WTC11 (cell line): Measurements from ENCODE around the gene ETV1. TPM values are rescaled to one million over a fixed set of nuclear protein-coding genes. Genes with fewer than 3 reads are reported as not detected.
A peak's percentile ranks its signal among the peaks of the same experiment; 100 is the strongest.

ENCODE experiments used
- ATAC-seq: fragments of 200-7000 bp; cut with Tn5 transposase; 2 replicates; pipeline ENCODE4 v1.10.0; 2021; ENCODE audit warnings: mild to moderate bottlenecking, moderate library complexity
- CTCF ChIA-PET: fragments of 300-600 bp; sonication (Branson Sonifier 250); formaldehyde crosslinking; loops from one replicate; lab custom pipeline; 2021; ENCODE audit warnings: antibody characterized with exemption; lab: Charles Lee
- POLR2A ChIA-PET: fragments of 350-600 bp; sonication (Branson Sonifier 250); formaldehyde crosslinking; loops from one replicate; lab custom pipeline; 2021; ENCODE audit warnings: antibody characterized with exemption; lab: Charles Lee
- DNase-seq: peaks from one replicate; pipeline ENCODE4 v3.0.0; 2021; ENCODE audit warnings: low spot score
- H3K27ac Mint-ChIP-seq: 2 replicates; pipeline ENCODE4 v1.8.0; 2021; ENCODE audit warnings: mixed read lengths
- H3K27me3 Mint-ChIP-seq: 2 replicates; pipeline ENCODE4 v1.8.0; 2021; ENCODE audit warnings: low read depth, mild to moderate bottlenecking, moderate library complexity, mixed read lengths
- H3K36me3 Mint-ChIP-seq: 2 replicates; pipeline ENCODE4 v1.8.0; 2021; ENCODE audit warnings: mixed read lengths
- H3K4me1 Mint-ChIP-seq: 2 replicates; pipeline ENCODE4 v1.8.0; 2022; ENCODE audit warnings: mixed read lengths
- H3K4me3 Mint-ChIP-seq: 2 replicates; pipeline ENCODE4 v1.8.0; 2021; ENCODE audit warnings: mild to moderate bottlenecking, moderate library complexity, mixed read lengths
- H3K9me3 Mint-ChIP-seq: 2 replicates; pipeline ENCODE4 v1.8.0; 2021; ENCODE audit warnings: mixed read lengths
- CDX4 ChIP-seq: fragments of 250-450 bp; sonication (Bioruptor Pico); IDR thresholded peaks from 2 replicates; pipeline ENCODE4 v1.9.0; 2021; ENCODE audit warnings: moderate library complexity, mild to moderate bottlenecking, inconsistent platforms, borderline replicate concordance
- E2F4 ChIP-seq: sonication (generic); formaldehyde crosslinking; IDR thresholded peaks from 2 replicates; pipeline ENCODE4 v1.8.1; 2022; ENCODE audit warnings: low read depth, mild to moderate bottlenecking, moderate library complexity, missing genetic modification reagents, borderline replicate concordance
- E2F5 ChIP-seq: sonication (generic); formaldehyde crosslinking; IDR thresholded peaks from 2 replicates; pipeline ENCODE4 v1.8.1; 2022; ENCODE audit warnings: mild to moderate bottlenecking, moderate library complexity, missing genetic modification reagents
- ELF4 ChIP-seq: sonication (generic); formaldehyde crosslinking; IDR thresholded peaks from 2 replicates; pipeline ENCODE4 v1.8.1; 2022; ENCODE audit warnings: low read depth, mild to moderate bottlenecking, moderate library complexity, missing genetic modification reagents
- ESRRA ChIP-seq: sonication (generic); formaldehyde crosslinking; IDR thresholded peaks from 2 replicates; pipeline ENCODE4 v1.8.1; 2022; ENCODE audit warnings: mild to moderate bottlenecking, missing genetic modification reagents, borderline replicate concordance
- NFE2L1 ChIP-seq: sonication (generic); formaldehyde crosslinking; IDR thresholded peaks from 2 replicates; pipeline ENCODE4 v1.8.1; 2023; ENCODE audit warnings: missing genetic modification reagents
- OVOL2 ChIP-seq: fragments of 250-450 bp; sonication (Bioruptor Pico); IDR thresholded peaks from 2 replicates; pipeline ENCODE4 v1.9.0; 2021; ENCODE audit warnings: mild to moderate bottlenecking, borderline replicate concordance
- SOX15 ChIP-seq: fragments of 250-450 bp; sonication (Bioruptor Pico); IDR thresholded peaks from 2 replicates; pipeline ENCODE4 v1.9.0; 2021; ENCODE audit warnings: mild to moderate bottlenecking
- ZBTB21 ChIP-seq: sonication (generic); formaldehyde crosslinking; IDR thresholded peaks from 2 replicates; pipeline ENCODE4 v1.8.1; 2023; ENCODE audit warnings: mild to moderate bottlenecking, missing genetic modification reagents, borderline replicate concordance
- ZNF281 ChIP-seq: sonication (generic); formaldehyde crosslinking; IDR thresholded peaks from 2 replicates; pipeline ENCODE4 v1.8.0; 2023; ENCODE audit warnings: mild to moderate bottlenecking, missing genetic modification reagents
- ZNF423 ChIP-seq: fragments of 250-450 bp; sonication (Bioruptor Pico); IDR thresholded peaks from 2 replicates; pipeline ENCODE4 v2.1.2; 2022; ENCODE audit warnings: mild to moderate bottlenecking, moderate library complexity
- total RNA-seq: library from RNA; stranded (reverse); gene quantifications from 3 replicates; pipeline ENCODE4 v1.2.3, GENCODE V29; 2021
- TF ChIP-seq, protein P1 (sequence below): sonication (generic); formaldehyde crosslinking; IDR thresholded peaks from 2 replicates; pipeline ENCODE4 v1.8.1; 2023; ENCODE audit warnings: mild to moderate bottlenecking, missing genetic modification reagents, moderate library complexity
- TF ChIP-seq, protein P2 (sequence below): sonication (generic); formaldehyde crosslinking; IDR thresholded peaks from 2 replicates; pipeline ENCODE4 v1.8.1; 2022; ENCODE audit warnings: missing genetic modification reagents, borderline replicate concordance
- TF ChIP-seq, protein P3 (sequence below): fragments of 250-450 bp; sonication (Bioruptor Pico); IDR thresholded peaks from 2 replicates; pipeline ENCODE4 v2.1.2; 2022; ENCODE audit warnings: mild to moderate bottlenecking, moderate library complexity

Gene ETV1
- total RNA-seq, 1 experiment from 2014 or later: 76.6 TPM

DNA sequence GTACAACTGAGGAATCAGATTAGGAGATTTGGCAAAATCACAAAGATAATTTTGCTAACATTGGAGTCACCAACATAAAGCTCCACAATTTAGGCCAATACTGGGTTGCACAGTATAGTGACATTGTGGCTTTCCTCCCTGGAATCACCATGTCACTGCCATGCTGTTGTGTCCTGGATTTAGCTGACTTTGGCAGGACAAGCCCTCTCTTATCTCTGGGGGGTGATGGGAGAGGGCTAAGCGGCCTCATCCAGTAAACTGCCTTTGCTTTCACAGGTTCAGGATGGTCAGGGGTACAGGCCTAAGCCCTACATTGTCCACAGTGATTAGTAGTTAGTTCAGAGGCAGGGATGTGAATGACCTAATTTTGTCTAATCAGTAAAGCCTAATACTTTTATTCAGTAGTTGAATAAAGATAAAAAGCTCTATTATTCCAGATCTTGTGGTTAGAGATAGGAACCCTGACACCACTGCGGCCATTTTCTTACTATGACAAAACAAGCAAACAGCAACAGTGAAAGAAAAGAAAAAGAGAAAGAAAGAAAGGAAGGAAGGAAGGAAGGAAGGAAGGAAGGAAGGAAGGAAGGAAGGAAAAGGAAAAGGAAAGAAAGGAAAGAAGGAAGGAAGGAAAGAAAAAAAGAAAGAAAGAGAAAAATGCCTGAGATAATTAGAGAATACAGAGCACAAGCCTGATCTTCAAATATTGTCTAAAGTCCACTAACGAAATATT lies 140.1 kb downstream of the ETV1 start:
- no peaks in the 10 kb centered on the region for H3K9me3 Mint-ChIP-seq
- TF ChIP-seq ESRRA (CRISPR knock-in tag) (no peak), E2F5 (CRISPR knock-in tag) (no peak), ZNF423 (CRISPR knock-in tag) (no peak), ELF4 (CRISPR knock-in tag) (no peak)
- TF ChIP-seq, protein P1, sequence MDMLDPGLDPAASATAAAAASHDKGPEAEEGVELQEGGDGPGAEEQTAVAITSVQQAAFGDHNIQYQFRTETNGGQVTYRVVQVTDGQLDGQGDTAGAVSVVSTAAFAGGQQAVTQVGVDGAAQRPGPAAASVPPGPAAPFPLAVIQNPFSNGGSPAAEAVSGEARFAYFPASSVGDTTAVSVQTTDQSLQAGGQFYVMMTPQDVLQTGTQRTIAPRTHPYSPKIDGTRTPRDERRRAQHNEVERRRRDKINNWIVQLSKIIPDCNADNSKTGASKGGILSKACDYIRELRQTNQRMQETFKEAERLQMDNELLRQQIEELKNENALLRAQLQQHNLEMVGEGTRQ (CRISPR knock-in tag): no peak
- TF ChIP-seq, protein P2, sequence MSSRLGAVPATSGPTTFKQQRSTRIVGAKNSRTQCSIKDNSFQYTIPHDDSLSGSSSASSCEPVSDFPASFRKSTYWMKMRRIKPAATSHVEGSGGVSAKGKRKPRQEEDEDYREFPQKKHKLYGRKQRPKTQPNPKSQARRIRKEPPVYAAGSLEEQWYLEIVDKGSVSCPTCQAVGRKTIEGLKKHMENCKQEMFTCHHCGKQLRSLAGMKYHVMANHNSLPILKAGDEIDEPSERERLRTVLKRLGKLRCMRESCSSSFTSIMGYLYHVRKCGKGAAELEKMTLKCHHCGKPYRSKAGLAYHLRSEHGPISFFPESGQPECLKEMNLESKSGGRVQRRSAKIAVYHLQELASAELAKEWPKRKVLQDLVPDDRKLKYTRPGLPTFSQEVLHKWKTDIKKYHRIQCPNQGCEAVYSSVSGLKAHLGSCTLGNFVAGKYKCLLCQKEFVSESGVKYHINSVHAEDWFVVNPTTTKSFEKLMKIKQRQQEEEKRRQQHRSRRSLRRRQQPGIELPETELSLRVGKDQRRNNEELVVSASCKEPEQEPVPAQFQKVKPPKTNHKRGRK: 0 out of 2 replicates have a peak, but pooled peaks have one; percentile 45
- TF ChIP-seq, protein P3, sequence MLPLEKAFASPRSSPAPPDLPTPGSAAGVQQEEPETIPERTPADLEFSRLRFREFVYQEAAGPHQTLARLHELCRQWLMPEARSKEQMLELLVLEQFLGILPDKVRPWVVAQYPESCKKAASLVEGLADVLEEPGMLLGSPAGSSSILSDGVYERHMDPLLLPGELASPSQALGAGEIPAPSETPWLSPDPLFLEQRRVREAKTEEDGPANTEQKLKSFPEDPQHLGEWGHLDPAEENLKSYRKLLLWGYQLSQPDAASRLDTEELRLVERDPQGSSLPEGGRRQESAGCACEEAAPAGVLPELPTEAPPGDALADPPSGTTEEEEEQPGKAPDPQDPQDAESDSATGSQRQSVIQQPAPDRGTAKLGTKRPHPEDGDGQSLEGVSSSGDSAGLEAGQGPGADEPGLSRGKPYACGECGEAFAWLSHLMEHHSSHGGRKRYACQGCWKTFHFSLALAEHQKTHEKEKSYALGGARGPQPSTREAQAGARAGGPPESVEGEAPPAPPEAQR (CRISPR knock-in tag): no peak
- TF ChIP-seq, all 79 proteins: peak for 1
- Mint-ChIP-seq H3K27ac (no peak overlapping the region), H3K36me3 (no peaks in the 10 kb centered on the region), H3K27me3 (no peaks in the 10 kb centered on the region), H3K4me1 (peaks cover 24% of the 10 kb centered on the region), H3K4me3 (no peak overlapping the region)
- CTCF ChIA-PET: interaction anchor here (1.4 kb wide), 1 partner anchor 107 kb away, joined by 3 read pairs; no protein-coding TSS in a partner anchor
- DNase-seq: no peak
- peak; percentile 33; the same call in 1 of the 2 replicates for ATAC-seq
- POLR2A ChIA-PET: interaction anchor here (0.7 kb wide), 1 partner anchor 578 kb away, joined by 3 read pairs; no protein-coding TSS in a partner anchor

- CTCF ChIA-PET: no interaction called here
- Mint-ChIP-seq H3K9me3 (no peaks in the 10 kb centered on the region), H3K27ac (no peak overlapping the region), H3K36me3 (no peaks in the 10 kb centered on the region), H3K4me1 (peaks cover 24% of the 10 kb centered on the region), H3K27me3 (no peaks in the 10 kb centered on the region), H3K4me3 (no peak overlapping the region)
- no peak for TF ChIP-seq ZNF281 (CRISPR knock-in tag)
- TF ChIP-seq E2F4: no peak
- TF ChIP-seq NFE2L1 (CRISPR knock-in tag): no peak
- TF ChIP-seq OVOL2 (CRISPR knock-in tag): no peak
- TF ChIP-seq ZBTB21 (CRISPR knock-in tag): no peak
- TF ChIP-seq CDX4: no peak
- TF ChIP-seq SOX15 (CRISPR knock-in tag): no peak
- ATAC-seq (no peak), DNase-seq (no peak)
- POLR2A ChIA-PET: interaction anchor here (0.7 kb wide), 1 partner anchor 578 kb away, joined by 3 read pairs; no protein-coding TSS in a partner anchor
These were observed 140.8 kb downstream of the ETV1 start for GRCh38 chr7:13848681-13849131.
